C4-2B (cell line): Measurements from ENCODE around the gene METTL15.

ENCODE experiments used
- H3K27ac ChIP-seq: fragments of 450-650 bp; 2 replicates; pipeline ENCODE4 v1.5.1; 2017
- ZFX ChIP-seq: fragments of 450-650 bp; IDR thresholded peaks from 2 replicates; pipeline ENCODE4 v1.6.1; 2017
- TF ChIP-seq, protein P1 (sequence below): fragments of 450-650 bp; conservative IDR thresholded peaks from 2 replicates; pipeline ENCODE4 v1.5.1; 2017; ENCODE audit warnings: mild to moderate bottlenecking

The METTL15 gene

DNA sequence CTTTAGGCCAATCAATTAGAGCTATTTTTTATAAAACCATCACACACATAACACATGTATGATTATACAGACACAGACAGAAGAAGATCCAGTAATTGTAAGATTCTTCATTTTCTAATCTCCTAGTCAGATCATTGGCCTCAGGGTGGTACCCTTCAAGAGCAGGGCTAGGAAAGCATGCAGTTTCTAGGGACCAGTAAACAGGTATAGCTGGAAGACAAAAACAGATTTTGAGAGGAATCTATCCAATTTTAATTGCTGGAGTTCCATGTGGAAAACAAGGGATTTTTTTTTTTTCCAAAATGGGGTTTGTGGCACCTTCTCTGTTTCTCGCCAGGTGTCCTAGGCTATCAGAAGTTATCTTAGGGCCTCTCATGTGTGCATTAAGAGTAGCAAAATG is 29.6 kb downstream of the METTL15 start:
- H3K27ac ChIP-seq, result no peak overlapping the region
- no peak for TF ChIP-seq ZFX
- TF ChIP-seq, protein P1, sequence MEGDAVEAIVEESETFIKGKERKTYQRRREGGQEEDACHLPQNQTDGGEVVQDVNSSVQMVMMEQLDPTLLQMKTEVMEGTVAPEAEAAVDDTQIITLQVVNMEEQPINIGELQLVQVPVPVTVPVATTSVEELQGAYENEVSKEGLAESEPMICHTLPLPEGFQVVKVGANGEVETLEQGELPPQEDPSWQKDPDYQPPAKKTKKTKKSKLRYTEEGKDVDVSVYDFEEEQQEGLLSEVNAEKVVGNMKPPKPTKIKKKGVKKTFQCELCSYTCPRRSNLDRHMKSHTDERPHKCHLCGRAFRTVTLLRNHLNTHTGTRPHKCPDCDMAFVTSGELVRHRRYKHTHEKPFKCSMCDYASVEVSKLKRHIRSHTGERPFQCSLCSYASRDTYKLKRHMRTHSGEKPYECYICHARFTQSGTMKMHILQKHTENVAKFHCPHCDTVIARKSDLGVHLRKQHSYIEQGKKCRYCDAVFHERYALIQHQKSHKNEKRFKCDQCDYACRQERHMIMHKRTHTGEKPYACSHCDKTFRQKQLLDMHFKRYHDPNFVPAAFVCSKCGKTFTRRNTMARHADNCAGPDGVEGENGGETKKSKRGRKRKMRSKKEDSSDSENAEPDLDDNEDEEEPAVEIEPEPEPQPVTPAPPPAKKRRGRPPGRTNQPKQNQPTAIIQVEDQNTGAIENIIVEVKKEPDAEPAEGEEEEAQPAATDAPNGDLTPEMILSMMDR, result no peak

DNA sequence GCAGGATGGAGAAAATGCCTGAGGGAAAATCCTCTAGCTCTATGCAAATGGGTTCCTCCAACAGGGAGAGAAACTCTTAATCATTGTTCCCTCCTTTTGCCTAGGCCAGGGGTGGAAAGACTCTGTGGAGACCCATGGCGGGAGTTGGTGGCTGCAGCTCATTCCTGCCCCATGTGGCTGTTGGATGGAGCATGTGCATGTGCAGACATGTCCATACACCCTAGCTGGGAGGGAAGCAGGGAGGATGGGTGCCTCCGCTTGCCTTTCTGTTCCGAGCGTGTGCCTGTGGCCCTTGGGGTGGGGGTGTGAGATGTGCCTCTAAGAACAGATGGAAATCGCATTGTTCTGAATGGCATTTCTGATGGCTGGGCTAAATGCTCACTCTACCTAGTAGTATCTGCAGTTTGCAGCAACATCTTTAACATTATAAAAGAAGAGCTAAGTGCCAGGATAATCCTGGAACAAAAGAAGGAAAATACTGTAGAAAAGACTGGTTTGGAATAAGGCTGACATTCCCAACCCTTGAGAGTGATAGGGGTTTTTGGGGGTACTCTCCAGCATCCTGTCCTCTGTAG is 31.7 kb downstream of the METTL15 start:
- TF ChIP-seq ZFX, result no peak
- TF ChIP-seq, protein P1, result no peak
- H3K27ac ChIP-seq, result no peak overlapping the region

DNA sequence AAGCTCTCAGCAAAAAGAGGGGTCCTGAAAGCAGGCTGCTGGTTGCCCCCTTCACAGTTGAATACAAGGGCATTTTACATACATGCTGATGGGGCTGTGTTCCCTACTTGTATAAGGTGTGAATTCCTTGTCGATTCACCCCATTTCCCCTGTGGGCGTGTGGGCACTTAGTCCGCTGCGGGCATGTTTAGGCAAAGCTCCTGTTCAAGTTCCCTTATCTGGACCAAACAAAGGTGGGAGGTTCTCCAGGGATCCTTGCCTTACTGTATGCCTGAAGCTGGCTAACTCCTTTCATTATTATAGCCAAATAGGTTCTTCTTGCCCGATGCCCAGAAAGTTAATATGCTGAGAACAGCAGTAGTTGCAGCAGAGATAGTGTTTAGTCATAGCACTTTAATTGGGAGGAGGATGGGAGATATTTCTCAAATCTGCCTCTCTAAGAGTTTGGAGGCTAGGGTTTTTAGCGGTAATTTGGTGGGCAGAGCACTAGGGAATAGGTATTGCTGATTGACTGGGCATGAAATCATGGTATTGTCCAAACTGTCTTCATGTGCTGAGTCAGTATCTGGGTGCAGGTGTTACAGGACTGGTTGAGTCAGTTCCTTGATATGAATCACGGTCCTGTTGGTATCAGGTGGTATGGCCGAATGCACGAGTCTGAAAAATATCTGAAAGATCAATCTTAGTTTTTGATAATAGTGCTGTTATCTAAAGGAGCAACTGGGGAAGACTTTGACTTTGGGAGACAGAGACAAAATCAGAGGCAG is 32.7 kb downstream of the METTL15 start:
- no peak overlapping the region for H3K27ac ChIP-seq

DNA sequence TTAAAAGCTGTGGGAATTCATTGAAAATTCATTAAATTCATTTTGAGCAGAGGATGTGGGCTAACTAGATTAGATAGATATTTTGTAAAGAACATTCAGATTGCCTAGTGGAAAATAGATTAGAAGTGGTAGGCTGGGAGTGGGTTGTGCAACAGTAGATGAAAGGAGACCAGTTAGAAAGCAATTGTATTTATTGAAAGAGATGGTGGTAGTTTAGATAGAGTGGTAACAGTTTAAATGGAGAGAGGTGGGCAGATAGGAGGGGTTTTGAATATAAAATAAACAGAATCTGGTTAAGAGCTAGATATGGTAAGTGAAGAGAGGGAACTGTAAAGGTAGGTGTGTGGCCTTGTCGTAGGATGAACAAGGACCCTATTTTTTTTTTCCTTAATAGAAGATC is 34.5 kb downstream of the METTL15 start:
- no peak for TF ChIP-seq ZFX
- TF ChIP-seq, protein P1, result no peak

More for the DNA sequence above, 32.7 kb downstream of the METTL15 start:
- no peak for TF ChIP-seq ZFX
- TF ChIP-seq, protein P1, result no peak

DNA sequence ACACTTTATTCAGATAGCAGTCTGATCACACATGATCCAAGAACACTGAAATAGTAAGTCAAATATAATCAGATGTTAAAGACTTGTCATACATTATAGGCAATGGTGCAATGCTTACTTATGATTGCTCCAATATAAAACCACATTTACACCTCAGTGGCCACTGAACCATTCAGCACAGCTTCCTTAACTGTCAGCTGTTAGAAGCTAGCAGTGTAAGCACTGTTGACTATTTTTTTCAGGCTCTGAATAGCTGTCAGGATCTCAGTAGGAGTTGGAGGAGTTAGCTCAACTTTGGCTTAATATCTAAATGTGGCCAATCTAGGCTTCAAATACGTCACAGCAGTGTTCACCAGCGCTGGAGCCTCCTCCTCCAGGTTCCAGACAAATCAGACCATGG is 36.6 kb downstream of the METTL15 start:
- no peak for TF ChIP-seq ZFX
- TF ChIP-seq, protein P1, result no peak
- no peak overlapping the region for H3K27ac ChIP-seq

More for the DNA sequence above, 34.5 kb downstream of the METTL15 start:
- no peak overlapping the region for H3K27ac ChIP-seq

DNA sequence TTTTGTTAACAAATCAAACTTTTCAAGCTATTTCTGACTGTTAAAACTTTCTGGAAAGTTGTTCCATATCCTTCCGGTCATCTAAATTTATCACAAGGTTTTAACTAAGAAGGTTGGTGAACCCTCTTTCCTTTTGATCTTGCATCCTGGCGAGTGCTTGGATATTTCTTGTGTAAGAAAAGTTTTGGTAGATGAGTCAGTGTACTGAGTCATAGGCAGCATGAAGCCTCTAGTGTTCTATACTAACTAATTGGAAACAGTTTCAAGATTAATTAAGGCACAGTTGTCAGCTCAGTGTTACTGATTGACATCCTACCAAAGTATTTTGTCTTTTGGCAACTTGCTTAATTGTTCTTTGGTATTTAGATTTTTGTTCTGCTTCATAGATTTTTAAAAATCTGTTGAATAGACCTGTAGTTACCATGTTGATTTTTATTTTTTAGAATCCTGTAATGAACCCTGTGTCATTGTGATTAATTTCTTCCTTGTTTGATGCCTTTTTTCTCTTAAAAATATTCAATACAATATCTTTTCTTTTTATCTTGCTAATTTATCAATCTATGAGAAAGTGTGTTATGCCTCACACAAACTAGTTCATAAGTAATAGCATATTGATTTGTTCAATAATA is 38.0 kb downstream of the METTL15 start:
- TF ChIP-seq, protein P1, result no peak
- TF ChIP-seq ZFX, result no peak
- no peak overlapping the region for H3K27ac ChIP-seq

DNA sequence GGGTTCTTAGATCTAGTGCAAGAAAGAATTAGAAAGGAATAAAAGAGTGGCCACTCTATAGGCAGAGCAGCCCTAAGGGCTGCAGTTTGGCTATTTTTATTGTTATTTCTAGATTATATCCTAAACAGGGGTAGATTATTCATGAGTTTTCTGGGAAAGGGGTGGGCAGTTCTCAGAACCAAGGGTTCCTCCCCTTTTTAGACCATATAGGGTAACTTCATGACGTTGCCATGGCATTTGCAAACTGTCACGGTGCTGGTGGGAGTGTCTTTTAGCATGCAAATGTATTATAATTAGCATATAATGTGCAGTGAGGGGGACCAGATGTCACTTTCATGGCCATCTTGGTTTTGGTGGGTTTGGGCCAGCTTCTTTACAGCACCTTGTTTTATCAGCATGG is 44.6 kb downstream of the METTL15 start:
- H3K27ac ChIP-seq, result no peak overlapping the region
- no peak for TF ChIP-seq ZFX
- TF ChIP-seq, protein P1, result no peak
